Measurements from ENCODE around the gene PIAS4. TPM values are rescaled to one million over a fixed set of nuclear protein-coding genes. Genes with fewer than 3 reads are reported as not detected.
"Not testable (repeated sequence)": the region's sequence is repeated elsewhere in the genome, so short reads cannot be mapped to it uniquely, and the experiment has no call there.

The PIAS4 gene
- total RNA-seq: 22.9 TPM

- peak; percentile 94 for DNase-seq
Observed at GRCh38 chr19:4007021-4007835, at the start of gene PIAS4. Gene PIAS4 (plus strand): TSS chr19:4007736. CDS start chr19:4007761, 25 bp downstream.

- DNase-seq: no peak
Observed at GRCh38 chr19:3958836-3959765, 48.4 kb upstream of the PIAS4 start.

- DNase-seq: no peak
Observed at GRCh38 chr19:3959766-3960131, 47.8 kb upstream of the PIAS4 start.

- DNase-seq: no peak
Observed at GRCh38 chr19:3961007-3961406, 46.5 kb upstream of the PIAS4 start.

- DNase-seq: no peak
Observed at GRCh38 chr19:3963458-3964255, 43.9 kb upstream of the PIAS4 start.

- no peak for DNase-seq
Observed at GRCh38 chr19:3964256-3965194, 43.0 kb upstream of the PIAS4 start.

- no peak for DNase-seq
Observed at GRCh38 chr19:3966051-3967017, 41.2 kb upstream of the PIAS4 start.

- not testable (repeated sequence) for DNase-seq
Observed at GRCh38 chr19:3967983-3968382, 39.6 kb upstream of the PIAS4 start.

- peak; percentile 85 for DNase-seq
Observed at GRCh38 chr19:3968556-3969434, 38.7 kb upstream of the PIAS4 start.

GRCh38 chr19:3969435-3970312 is 37.9 kb upstream of the PIAS4 start:
- DNase-seq: no peak

- no peak for DNase-seq
Observed at GRCh38 chr19:3970313-3970807, 37.2 kb upstream of the PIAS4 start.

GRCh38 chr19:3970808-3971598 is 36.5 kb upstream of the PIAS4 start, which contains the start of gene DAPK3:
Gene DAPK3 (minus strand): TSS chr19:3971099. CDS start chr19:3969735, 1,364 bp downstream.
- peak; percentile 97 for DNase-seq

GRCh38 chr19:3975144-3975543 is 32.4 kb upstream of the PIAS4 start:
- no peak for DNase-seq

- no peak for DNase-seq
Observed at GRCh38 chr19:3975637-3976087, 31.9 kb upstream of the PIAS4 start.

GRCh38 chr19:3976495-3977241 is 30.9 kb upstream of the PIAS4 start:
- DNase-seq: no peak

All from skin of body (tissue), 2 donors.